Pancreas (tissue), 10 donors: ENCODE data around the gene ELL. TPM values are rescaled to one million over a fixed set of nuclear protein-coding genes. Genes with fewer than 3 reads are reported as not detected.
"Not testable (repeated sequence)": the region's sequence is repeated elsewhere in the genome, so short reads cannot be mapped to it uniquely, and the experiment has no call there.

Experiments
- ATAC-seq, 4 donors: fragments of 200-7000 bp; cut with Tn5 transposase; one replicate each; pipeline versions ENCODE4 v1.8.0 to v1.9.1; 2020; ENCODE audit warnings: mild to moderate bottlenecking in 4 of 4, moderate library complexity in 4 of 4
- DNase-seq, 6 donors: peaks; one replicate each; pipeline ENCODE4 v3.0.0-alpha.2; 2020
- FAIRE-seq: peaks from 2 replicates; lab custom pipeline; 2012; peaks lifted over from hg19 to GRCh38; lab: Jason Lieb, UNC
- H3K27ac ChIP-seq, 4 donors: fragments of 200-600 bp; sonication (generic); 1 replicate in 3 of 4; 2 replicates in 1 of 4; pipeline versions ENCODE4 v1.5.0 to v1.8.0; 2020
- H3K27me3 ChIP-seq, 4 donors: fragments of 200-600 bp; one replicate each; pipeline ENCODE4 v1.8.0; 2021
- H3K36me3 ChIP-seq, 3 donors: fragments of 200-600 bp; sonication (generic) in 1 of 3; one replicate each; pipeline versions ENCODE4 v1.5.0 to v1.8.0; 2020 to 2021
- H3K4me1 ChIP-seq, 3 donors: fragments of 200-600 bp; one replicate each; pipeline ENCODE4 v1.8.0; 2021
- H3K4me3 ChIP-seq, 4 donors: fragments of 200-600 bp; sonication (generic) in 2 of 4; one replicate each; pipeline versions ENCODE4 v1.5.0 to v1.8.0; 2020 to 2021
- H3K9me3 ChIP-seq, 4 donors: fragments of 200-600 bp; one replicate each; pipeline ENCODE4 v1.8.0; 2021
- WGBS, 2 donors: extraction: QIAGEN DNeasy Blood & Tissue Kit; methylation state at CpG; one replicate each; pipeline ENCODE4 v1.1.7; 2013; 5-methylcytosine and 5-hydroxymethylcytosine counted together
- intact Hi-C, 3 donors: fragments of 100-400 bp; cut with DNase I; formaldehyde crosslinking; loops; one replicate each; pipeline versions ENCODE4 v1.11.1 to v1.14.2; 2022
- polyA plus RNA-seq, 2 donors: library from polyadenylated mRNA; stranded (reverse); fragments of 200-250 nt; gene quantifications; one replicate each; pipeline ENCODE4 v1.2.3, GENCODE V29; 2013
- total RNA-seq, 6 donors: library from RNA; stranded (reverse); fragmentation: NEBNext Ultra II Directional in 4 of 6; extraction: Animal tissue kit (Norgen Biotek cat#: 25700) in 4 of 6; gene quantifications; one replicate each; pipeline versions ENCODE4 v1.2.1 to v1.2.4, GENCODE V29; 2021 to 2023
- TF ChIP-seq, protein P1 (sequence below), 4 donors: fragments of 200-600 bp; sonication (generic) in 3 of 4; IDR thresholded peaks; one replicate each; pipeline versions ENCODE4 v1.5.0 to v1.8.0; 2021; ENCODE audit warnings: antibody characterized with exemption in 4 of 4
- donor health status: healthy with polysubstance abuse.
- donor health status: DM: no; HTN: no; CAD: no; lungs with moderate emphysema.
- donor health status: DM: no; HTN: no; CAD: no.
- donor health status: control.
- donor health status: control.
- donor health status: Bipolar disorder and iron deficiency.
- donor health status: DM: yes; HTN: yes; CAD: no.
- donor health status: DM: no; HTN: no; CAD: no.
- donor health status: DM: no; HTN: no; CAD: no.
- donor health status: DM: yes; HTN: yes; CAD: no.

Gene ELL
- total and polyA plus RNA-seq, 8 donors: 5.8 to 13.4 (median 9.8) TPM

DNA sequence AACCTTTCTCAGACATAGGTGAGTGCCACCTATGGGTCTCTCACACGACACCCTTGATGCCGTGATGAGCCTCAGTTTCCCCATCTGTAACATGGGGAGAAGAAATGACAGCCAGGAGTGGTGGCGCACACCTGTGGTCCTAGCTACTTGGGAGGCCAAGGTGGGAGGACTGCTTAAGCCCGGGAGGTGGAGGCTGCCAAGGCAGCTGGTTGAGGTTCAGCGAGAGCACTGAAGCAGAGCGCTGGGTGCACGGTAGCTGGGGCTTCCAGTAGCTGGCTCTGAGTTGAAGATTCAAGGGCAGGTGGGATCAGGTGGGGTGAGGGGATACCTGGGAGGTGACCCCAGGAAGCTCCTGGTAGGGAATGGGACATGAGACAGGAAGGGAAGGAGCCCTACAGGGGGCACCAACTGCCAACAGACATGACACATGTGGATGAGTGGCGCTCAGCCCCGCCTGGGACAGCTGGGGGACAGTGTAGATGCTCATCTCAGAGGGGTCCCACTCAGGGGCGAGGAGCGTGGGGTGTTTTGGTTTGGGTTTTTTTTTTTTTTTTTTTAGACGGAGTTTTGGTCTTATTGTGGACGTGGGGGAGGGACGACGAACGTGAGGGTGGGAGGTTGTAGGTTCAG lies 109.1 kb downstream of the ELL start:
- no peaks in the 10 kb centered on the region for H3K27me3 ChIP-seq
- ATAC-seq (no peak), FAIRE-seq (no peak), DNase-seq (peak in 2 of 6 donors; percentile 25 to 45)
- 60 to 64% methylated on average over 16 of the region's 16 CpGs for WGBS, 2 donors
- TF ChIP-seq, protein P1, sequence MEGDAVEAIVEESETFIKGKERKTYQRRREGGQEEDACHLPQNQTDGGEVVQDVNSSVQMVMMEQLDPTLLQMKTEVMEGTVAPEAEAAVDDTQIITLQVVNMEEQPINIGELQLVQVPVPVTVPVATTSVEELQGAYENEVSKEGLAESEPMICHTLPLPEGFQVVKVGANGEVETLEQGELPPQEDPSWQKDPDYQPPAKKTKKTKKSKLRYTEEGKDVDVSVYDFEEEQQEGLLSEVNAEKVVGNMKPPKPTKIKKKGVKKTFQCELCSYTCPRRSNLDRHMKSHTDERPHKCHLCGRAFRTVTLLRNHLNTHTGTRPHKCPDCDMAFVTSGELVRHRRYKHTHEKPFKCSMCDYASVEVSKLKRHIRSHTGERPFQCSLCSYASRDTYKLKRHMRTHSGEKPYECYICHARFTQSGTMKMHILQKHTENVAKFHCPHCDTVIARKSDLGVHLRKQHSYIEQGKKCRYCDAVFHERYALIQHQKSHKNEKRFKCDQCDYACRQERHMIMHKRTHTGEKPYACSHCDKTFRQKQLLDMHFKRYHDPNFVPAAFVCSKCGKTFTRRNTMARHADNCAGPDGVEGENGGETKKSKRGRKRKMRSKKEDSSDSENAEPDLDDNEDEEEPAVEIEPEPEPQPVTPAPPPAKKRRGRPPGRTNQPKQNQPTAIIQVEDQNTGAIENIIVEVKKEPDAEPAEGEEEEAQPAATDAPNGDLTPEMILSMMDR (IDR thresholded peaks at IDR 0.05): no peak
- peaks cover 8 to 15% (median 8%) of the 10 kb centered on the region in 3 donors for H3K4me1 ChIP-seq
- no peak overlapping the region for H3K27ac ChIP-seq
- H3K4me3 ChIP-seq: no peak overlapping the region
- H3K36me3 ChIP-seq: no peaks in the 10 kb centered on the region
- H3K9me3 ChIP-seq: no peaks in the 10 kb centered on the region
- intact Hi-C loops: loop anchor here (5.0 kb wide), 1 partner anchor 65 kb away; no protein-coding TSS in a partner anchor

DNA sequence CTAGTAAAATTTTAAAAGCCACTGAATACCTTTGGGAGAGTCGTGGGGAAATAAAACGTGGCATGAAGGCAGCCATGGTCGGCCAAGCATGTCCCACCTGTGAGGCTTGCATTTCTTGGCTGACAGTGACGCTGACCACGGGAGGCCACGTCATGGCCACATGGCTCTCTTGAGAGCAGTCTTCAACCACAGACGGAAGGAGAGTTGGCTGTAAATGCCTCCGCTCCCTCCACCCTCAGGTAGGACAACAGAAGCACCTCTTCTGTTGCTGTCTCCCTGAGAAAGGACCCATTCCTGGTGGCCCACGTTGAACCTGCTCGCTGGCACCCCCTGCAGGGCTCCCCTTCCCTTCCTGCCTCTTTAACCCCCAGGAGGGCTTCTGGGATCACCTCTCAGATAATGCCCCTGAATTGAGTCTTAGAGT lies 113.8 kb downstream of the ELL start:
- no peak for FAIRE-seq
- Histone ChIP-seq H3K27me3 (no peaks in the 10 kb centered on the region), H3K4me1 (no peaks in the 10 kb centered on the region), H3K36me3 (no peaks in the 10 kb centered on the region), H3K27ac (no peak overlapping the region), H3K9me3 (no peaks in the 10 kb centered on the region), H3K4me3 (no peak overlapping the region)
- 38 to 44% methylated on average over 10 of the region's 10 CpGs for WGBS, 2 donors
- ATAC-seq: peak; percentile 55 to 81 (median 73)
- TF ChIP-seq, protein P1 (IDR thresholded peaks at IDR 0.05): peak; percentile 17 to 67 (median 41)
- peak in 3 of 6 donors; percentile 59 to 81 (median 64) for DNase-seq
- intact Hi-C loops: no loop called here

DNA sequence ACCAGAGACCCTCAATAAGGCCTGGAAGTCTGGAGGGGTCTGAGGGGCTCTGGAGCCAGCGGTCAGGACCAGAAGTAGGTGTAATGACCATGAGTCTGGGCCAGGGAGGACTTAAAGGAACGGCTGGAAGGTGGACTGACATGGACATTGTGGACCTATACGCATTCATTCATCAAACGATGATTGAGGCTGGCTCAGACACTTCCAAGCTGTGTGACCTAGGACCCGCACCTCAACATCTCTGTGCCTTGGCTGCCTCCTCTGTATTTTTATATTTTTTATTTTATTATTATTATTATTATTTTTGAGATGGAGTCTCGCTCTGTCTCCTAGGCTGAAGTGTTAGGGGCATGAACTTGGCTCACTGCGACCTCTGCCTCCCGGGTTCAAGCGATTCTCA lies 115.1 kb downstream of the ELL start:
- H3K4me3 ChIP-seq: no peak overlapping the region
- H3K4me1 ChIP-seq: no peaks in the 10 kb centered on the region
- ATAC-seq (no peak), DNase-seq (no peak), FAIRE-seq (no peak)
- intact Hi-C loops: no loop called here
- TF ChIP-seq, protein P1 (IDR thresholded peaks at IDR 0.05): no peak
- no peaks in the 10 kb centered on the region for H3K9me3 ChIP-seq
- no peaks in the 10 kb centered on the region for H3K27me3 ChIP-seq
- H3K27ac ChIP-seq: no peak overlapping the region
- H3K36me3 ChIP-seq: no peaks in the 10 kb centered on the region
- 86 to 91% methylated on average over 9 of the region's 9 CpGs for WGBS, 2 donors

DNA sequence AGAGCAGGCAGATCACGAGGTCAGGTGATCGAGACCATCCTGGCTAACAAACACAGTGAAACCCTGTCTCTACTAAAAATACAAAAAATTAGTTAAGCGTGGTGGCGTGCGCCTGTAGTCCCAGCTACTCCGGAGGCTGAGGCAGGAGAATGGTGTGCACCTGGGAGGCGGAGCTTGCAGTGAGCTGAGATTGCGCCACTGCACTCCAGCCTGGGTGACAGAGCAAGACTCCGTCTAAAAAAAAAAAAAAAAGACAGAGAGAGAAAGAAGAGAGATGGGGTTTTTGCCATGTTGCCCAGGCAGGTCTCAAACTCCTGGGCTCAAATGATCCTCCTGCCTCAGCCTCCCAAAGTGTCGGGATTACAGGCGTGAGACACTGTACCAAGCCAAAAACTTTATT lies 116.1 kb downstream of the ELL start:
- H3K9me3 ChIP-seq, ATAC-seq, H3K36me3 ChIP-seq, H3K27ac ChIP-seq, intact Hi-C loops, H3K4me1 ChIP-seq, H3K4me3 ChIP-seq, DNase-seq, FAIRE-seq, H3K27me3 ChIP-seq: not testable (repeated sequence)
- 89 to 93% methylated on average over 11 of the region's 11 CpGs for WGBS, 2 donors

DNA sequence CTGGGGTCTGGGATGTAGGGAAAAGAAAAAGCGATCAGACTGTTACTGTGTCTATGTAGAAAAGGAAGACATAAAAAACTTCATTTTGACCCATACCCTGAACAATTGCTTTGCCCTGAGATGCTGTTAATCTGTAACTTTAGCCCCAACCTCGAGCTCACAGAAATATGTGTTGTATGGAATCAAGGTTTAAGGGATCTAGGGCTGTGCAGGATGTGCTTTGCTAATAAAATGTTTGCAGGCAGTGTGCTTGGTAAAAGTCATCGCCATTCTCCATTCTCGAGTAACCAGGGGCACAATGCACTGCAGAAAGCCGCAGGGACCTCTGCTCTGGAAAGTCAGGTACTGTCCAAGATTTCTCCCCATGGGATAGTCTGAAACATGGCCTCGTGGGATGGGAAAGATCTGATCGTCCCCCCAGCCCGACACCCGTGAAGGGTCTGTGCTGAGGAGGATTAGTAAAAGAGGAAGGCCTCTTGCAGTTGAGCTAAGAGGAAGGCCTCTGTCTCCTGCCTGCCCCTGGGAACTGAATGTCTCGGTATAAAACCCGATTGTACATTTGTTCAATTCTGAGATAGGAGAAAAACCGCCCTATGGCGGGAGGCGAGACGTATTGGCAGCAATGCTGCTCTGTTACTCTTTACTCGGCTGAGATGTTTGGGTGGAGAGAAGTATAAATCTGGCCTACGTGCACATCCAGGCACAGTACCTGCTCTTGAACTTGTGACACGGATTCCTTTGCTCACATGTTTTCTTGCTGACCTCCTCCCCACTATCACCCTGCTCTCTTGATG lies 119.2 kb downstream of the ELL start:
- FAIRE-seq, intact Hi-C loops, H3K9me3 ChIP-seq, DNase-seq, H3K27me3 ChIP-seq, H3K4me1 ChIP-seq, H3K36me3 ChIP-seq, H3K4me3 ChIP-seq, ATAC-seq: not testable (repeated sequence)
- WGBS, 2 donors: 53 to 58% methylated on average over 18 of the region's 18 CpGs
- H3K27ac ChIP-seq: peak overlapping the region in 3 of 4 donors; percentile 4 to 47 (median 33)
